ENCODE measurements around the gene MOGAT3. TPM values are rescaled to one million over a fixed set of nuclear protein-coding genes. Genes with fewer than 3 reads are reported as not detected.

The MOGAT3 gene
- total and polyA plus RNA-seq, 2 experiments from 2014 or later: 6.3 to 14.0 TPM

DNA sequence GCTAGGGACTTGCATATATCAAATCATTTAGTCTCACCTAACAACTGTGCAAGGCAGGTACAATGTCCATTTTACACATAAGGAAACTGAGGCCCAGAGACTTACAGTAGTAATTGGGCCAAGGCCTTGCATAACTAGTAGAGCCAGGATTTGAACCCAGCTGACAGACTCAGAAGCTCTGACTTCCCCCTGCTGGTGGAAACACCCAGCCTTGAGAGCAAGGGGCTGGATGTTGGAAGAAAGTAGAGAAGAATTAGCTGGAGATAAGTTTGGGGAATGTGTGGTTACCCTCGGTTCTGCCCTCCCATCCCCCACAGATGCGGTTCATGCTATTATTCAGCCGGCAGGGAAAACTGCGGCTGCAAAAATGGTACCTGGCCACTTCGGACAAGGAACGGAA lies 44.6 kb downstream of the MOGAT3 start:
- Histone ChIP-seq H2AFZ (no peak overlapping the region), H3K4me1 (ENCODE audit: insufficient read depth) (no peaks in the 10 kb centered on the region), H3K36me3 (replicated peaks; ENCODE audit: insufficient read depth, low read depth) (no peaks in the 10 kb centered on the region), H3K27me3 (no peaks in the 10 kb centered on the region), H3K4me3 (no peak overlapping the region), H3K9me3 (ENCODE audit: low read depth) (no peaks in the 10 kb centered on the region), H4K20me1 (ENCODE audit: insufficient read depth, poor library complexity, severe bottlenecking) (peaks cover under 1% of the 10 kb centered on the region), H3K79me2 (peaks cover 16% of the 10 kb centered on the region), H3K4me2 (no peak overlapping the region), H3K9me2 (replicated peaks; ENCODE audit: insufficient read depth) (no peaks in the 10 kb centered on the region), H3K27ac (no peak overlapping the region)
- TF ChIP-seq, protein P1, sequence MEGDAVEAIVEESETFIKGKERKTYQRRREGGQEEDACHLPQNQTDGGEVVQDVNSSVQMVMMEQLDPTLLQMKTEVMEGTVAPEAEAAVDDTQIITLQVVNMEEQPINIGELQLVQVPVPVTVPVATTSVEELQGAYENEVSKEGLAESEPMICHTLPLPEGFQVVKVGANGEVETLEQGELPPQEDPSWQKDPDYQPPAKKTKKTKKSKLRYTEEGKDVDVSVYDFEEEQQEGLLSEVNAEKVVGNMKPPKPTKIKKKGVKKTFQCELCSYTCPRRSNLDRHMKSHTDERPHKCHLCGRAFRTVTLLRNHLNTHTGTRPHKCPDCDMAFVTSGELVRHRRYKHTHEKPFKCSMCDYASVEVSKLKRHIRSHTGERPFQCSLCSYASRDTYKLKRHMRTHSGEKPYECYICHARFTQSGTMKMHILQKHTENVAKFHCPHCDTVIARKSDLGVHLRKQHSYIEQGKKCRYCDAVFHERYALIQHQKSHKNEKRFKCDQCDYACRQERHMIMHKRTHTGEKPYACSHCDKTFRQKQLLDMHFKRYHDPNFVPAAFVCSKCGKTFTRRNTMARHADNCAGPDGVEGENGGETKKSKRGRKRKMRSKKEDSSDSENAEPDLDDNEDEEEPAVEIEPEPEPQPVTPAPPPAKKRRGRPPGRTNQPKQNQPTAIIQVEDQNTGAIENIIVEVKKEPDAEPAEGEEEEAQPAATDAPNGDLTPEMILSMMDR (IDR thresholded peaks at IDR 0.05; ENCODE audit: poor library complexity): no peak
- TF ChIP-seq EZH2phosphoT487 (IDR thresholded peaks at IDR 0.05; ENCODE audit: low read depth, severe bottlenecking, unreplicated experiment) (no peak), EZH2 (IDR thresholded peaks at IDR 0.05; ENCODE audit: borderline replicate concordance) (no peak)
- 76% methylated on average over 6 of the region's 6 CpGs for WGBS (ENCODE audit: low lambda C conversion rate, missing lambda C conversion rate)
- no peak for DNase-seq (ENCODE audit: low spot score)

DNA sequence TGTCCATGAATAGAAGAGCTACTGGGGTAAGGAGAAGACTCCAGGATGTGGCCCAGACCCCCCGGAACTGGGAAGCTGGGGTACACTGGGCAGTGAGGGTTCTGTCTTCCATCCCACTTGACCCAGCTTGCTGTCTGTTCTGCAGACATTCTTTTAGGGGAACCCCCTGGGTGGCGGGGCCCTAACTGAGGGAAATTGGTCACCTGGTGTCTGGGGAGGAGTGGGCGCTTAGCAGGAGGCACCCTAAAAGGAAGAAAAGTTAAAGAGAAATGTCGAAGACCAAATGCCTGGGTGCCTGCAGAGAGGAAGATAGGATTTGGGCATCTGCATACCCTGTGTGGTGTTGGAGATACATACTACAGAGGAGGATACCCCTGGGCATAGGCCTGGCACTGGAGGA lies 45.5 kb downstream of the MOGAT3 start:
- Histone ChIP-seq H3K27me3 (no peaks in the 10 kb centered on the region), H3K79me2 (peaks cover 16% of the 10 kb centered on the region), H3K4me3 (peak overlapping the region; percentile 92), H3K9me3 (ENCODE audit: low read depth) (no peaks in the 10 kb centered on the region), H3K27ac (peak overlapping the region; percentile 60), H4K20me1 (ENCODE audit: insufficient read depth, poor library complexity, severe bottlenecking) (no peaks in the 10 kb centered on the region), H3K9me2 (replicated peaks; ENCODE audit: insufficient read depth) (no peaks in the 10 kb centered on the region), H3K4me2 (peak overlapping the region; percentile 98), H3K36me3 (replicated peaks; ENCODE audit: insufficient read depth, low read depth) (no peaks in the 10 kb centered on the region), H2AFZ (peak overlapping the region; percentile 85), H3K4me1 (ENCODE audit: insufficient read depth) (no peaks in the 10 kb centered on the region)
- TF ChIP-seq, protein P1 (IDR thresholded peaks at IDR 0.05; ENCODE audit: poor library complexity): no peak
- TF ChIP-seq EZH2phosphoT487 (IDR thresholded peaks at IDR 0.05; ENCODE audit: low read depth, severe bottlenecking, unreplicated experiment) (no peak), EZH2 (IDR thresholded peaks at IDR 0.05; ENCODE audit: borderline replicate concordance) (no peak)
- 74% methylated on average over 4 of the region's 4 CpGs for WGBS (ENCODE audit: low lambda C conversion rate, missing lambda C conversion rate)
- DNase-seq (ENCODE audit: low spot score): no peak

DNA sequence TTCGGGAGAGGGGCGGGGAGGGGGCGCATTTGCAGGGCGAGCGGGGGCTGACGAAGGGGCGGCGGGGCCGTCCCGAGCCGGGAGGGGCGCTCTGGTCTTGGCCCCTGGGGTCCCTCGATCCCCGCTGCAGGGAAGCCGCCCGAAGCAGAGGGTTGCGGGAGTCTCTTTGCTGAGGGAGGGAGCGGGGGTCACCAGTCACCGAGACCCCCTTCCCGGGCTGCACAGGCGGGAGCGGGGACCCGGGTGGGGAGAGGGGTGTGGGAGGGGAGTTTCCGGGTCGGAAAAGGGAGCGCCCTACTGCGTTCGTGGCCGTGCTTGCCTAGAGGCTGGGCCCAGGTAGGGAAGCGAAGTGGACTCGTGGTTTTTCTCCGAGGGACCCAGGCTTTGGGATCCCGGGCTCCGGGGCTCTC lies 46.1 kb downstream of the MOGAT3 start:
- Histone ChIP-seq H3K4me1 (ENCODE audit: insufficient read depth) (no peaks in the 10 kb centered on the region), H2AFZ (peak overlapping the region; percentile 85), H3K4me2 (peak overlapping the region; percentile 98), H3K4me3 (peak overlapping the region; percentile 92), H3K27me3 (no peaks in the 10 kb centered on the region), H4K20me1 (ENCODE audit: insufficient read depth, poor library complexity, severe bottlenecking) (no peaks in the 10 kb centered on the region), H3K36me3 (replicated peaks; ENCODE audit: insufficient read depth, low read depth) (no peaks in the 10 kb centered on the region), H3K9me3 (ENCODE audit: low read depth) (no peaks in the 10 kb centered on the region), H3K9me2 (replicated peaks; ENCODE audit: insufficient read depth) (no peaks in the 10 kb centered on the region), H3K27ac (peak overlapping the region; percentile 60), H3K79me2 (peaks cover 16% of the 10 kb centered on the region)
- TF ChIP-seq, protein P1 (IDR thresholded peaks at IDR 0.05; ENCODE audit: poor library complexity): no peak
- TF ChIP-seq EZH2 (IDR thresholded peaks at IDR 0.05; ENCODE audit: borderline replicate concordance) (no peak), EZH2phosphoT487 (IDR thresholded peaks at IDR 0.05; ENCODE audit: low read depth, severe bottlenecking, unreplicated experiment) (no peak)
- no peak for DNase-seq (ENCODE audit: low spot score)
- WGBS (ENCODE audit: low lambda C conversion rate, missing lambda C conversion rate): 0% methylated on average over 1 of the region's 34 CpGs
